HuH-7 (cell line): Measurements from ENCODE around the gene GPR65.
A peak's percentile ranks its signal among the peaks of the same experiment; 100 is the strongest.

Experiments
- DNase-seq: peaks from one replicate; pipeline ENCODE4 v3.0.0; 2011; ENCODE audit warnings: low spot score

GPR65 gene

GRCh38 chr14:88005050-88005481 lies at the start of gene GPR65:
Gene GPR65, plus strand, starts transcription at chr14:88005135. Its CDS starts 5,713 bp downstream, at chr14:88010848.
- DNase-seq, result no peak

GRCh38 chr14:87955501-87955900 lies 49.4 kb upstream of the GPR65 start:
- no peak for DNase-seq

GRCh38 chr14:87960013-87960787 lies 44.7 kb upstream of the GPR65 start:
- no peak for DNase-seq

GRCh38 chr14:87961246-87961645 lies 43.7 kb upstream of the GPR65 start:
- no peak for DNase-seq

- no peak for DNase-seq
Observed at GRCh38 chr14:87966816-87967215, 38.1 kb upstream of the GPR65 start.

- DNase-seq, result no peak
Observed at GRCh38 chr14:87967496-87967895, 37.4 kb upstream of the GPR65 start.

GRCh38 chr14:87971010-87971409 lies 33.9 kb upstream of the GPR65 start:
- no peak for DNase-seq

GRCh38 chr14:87975636-87976035 lies 29.3 kb upstream of the GPR65 start:
- DNase-seq, result no peak

GRCh38 chr14:87979689-87980088 lies 25.2 kb upstream of the GPR65 start:
- no peak for DNase-seq

- DNase-seq, result no peak
Observed at GRCh38 chr14:87989221-87989955, 15.5 kb upstream of the GPR65 start.

GRCh38 chr14:87989956-87990299 lies 15.0 kb upstream of the GPR65 start:
- DNase-seq, result no peak

GRCh38 chr14:87990682-87991081 lies 14.3 kb upstream of the GPR65 start:
- no peak for DNase-seq

GRCh38 chr14:87992346-87992717 lies 12.6 kb upstream of the GPR65 start:
- DNase-seq, result no peak

GRCh38 chr14:87992718-87993628 lies 12.0 kb upstream of the GPR65 start, which contains the start of gene GALC:
Gene GALC, minus strand, starts transcription at chr14:87993182. Its CDS starts 18 bp downstream, at chr14:87993164.
- DNase-seq, result peak; percentile 61

- no peak for DNase-seq
Observed at GRCh38 chr14:87994974-87995373, 10.0 kb upstream of the GPR65 start.

- no peak for DNase-seq
Observed at GRCh38 chr14:87995500-87996290, 9.2 kb upstream of the GPR65 start.

GRCh38 chr14:87996291-87996592 lies 8.7 kb upstream of the GPR65 start:
- DNase-seq, result no peak

- DNase-seq, result no peak
Observed at GRCh38 chr14:87998482-87998881, 6.5 kb upstream of the GPR65 start.

- DNase-seq, result no peak
Observed at GRCh38 chr14:87999277-87999676, 5.7 kb upstream of the GPR65 start.

- DNase-seq, result no peak
Observed at GRCh38 chr14:88002421-88003075, 2.4 kb upstream of the GPR65 start.

GRCh38 chr14:88003425-88003824 lies 1.5 kb upstream of the GPR65 start:
- DNase-seq, result no peak
